B cell (primary cell): ENCODE results near the gene MYL6.

ENCODE experiments used
- CTCF ChIP-seq: fragments of 200-600 bp; IDR thresholded peaks from one replicate; pipeline ENCODE4 v1.8.0; 2022; ENCODE audit warnings: antibody characterized with exemption, mild to moderate bottlenecking
- EZH2 ChIP-seq: IDR thresholded peaks from 2 replicates; pipeline ENCODE4 v1.6.1; 2012; ENCODE audit warnings: borderline replicate concordance, low read depth, mild to moderate bottlenecking, moderate library complexity, low read length; ENCODE audit not compliant: insufficient read depth, poor library complexity, severe bottlenecking

- TF ChIP-seq CTCF (no peak), EZH2 (no peak)
These were observed 3.9 kb upstream of the MYL6 start for GRCh38 chr12:56154246-56154771.
